Measurements from ENCODE around the gene TSGA10IP.

- TF ChIP-seq POLR2A (IDR thresholded peaks at IDR 0.05) (no peak), POLR2AphosphoS5 (IDR thresholded peaks at IDR 0.05) (no peak)
- TF ChIP-seq, protein P1, sequence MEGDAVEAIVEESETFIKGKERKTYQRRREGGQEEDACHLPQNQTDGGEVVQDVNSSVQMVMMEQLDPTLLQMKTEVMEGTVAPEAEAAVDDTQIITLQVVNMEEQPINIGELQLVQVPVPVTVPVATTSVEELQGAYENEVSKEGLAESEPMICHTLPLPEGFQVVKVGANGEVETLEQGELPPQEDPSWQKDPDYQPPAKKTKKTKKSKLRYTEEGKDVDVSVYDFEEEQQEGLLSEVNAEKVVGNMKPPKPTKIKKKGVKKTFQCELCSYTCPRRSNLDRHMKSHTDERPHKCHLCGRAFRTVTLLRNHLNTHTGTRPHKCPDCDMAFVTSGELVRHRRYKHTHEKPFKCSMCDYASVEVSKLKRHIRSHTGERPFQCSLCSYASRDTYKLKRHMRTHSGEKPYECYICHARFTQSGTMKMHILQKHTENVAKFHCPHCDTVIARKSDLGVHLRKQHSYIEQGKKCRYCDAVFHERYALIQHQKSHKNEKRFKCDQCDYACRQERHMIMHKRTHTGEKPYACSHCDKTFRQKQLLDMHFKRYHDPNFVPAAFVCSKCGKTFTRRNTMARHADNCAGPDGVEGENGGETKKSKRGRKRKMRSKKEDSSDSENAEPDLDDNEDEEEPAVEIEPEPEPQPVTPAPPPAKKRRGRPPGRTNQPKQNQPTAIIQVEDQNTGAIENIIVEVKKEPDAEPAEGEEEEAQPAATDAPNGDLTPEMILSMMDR (IDR thresholded peaks at IDR 0.05 in 8 of 11, conservative IDR thresholded peaks at IDR 0.05 in 3 of 11): no peak
These were observed 13.3 kb upstream of the TSGA10IP start for GRCh38 chr11:65931773-65932557.
